Gastroesophageal sphincter (tissue), 4 donors: ENCODE data around the gene EEF2K. TPM values are rescaled to one million over a fixed set of nuclear protein-coding genes. Genes with fewer than 3 reads are reported as not detected.
"Not testable (repeated sequence)": the region's sequence is repeated elsewhere in the genome, so short reads cannot be mapped to it uniquely, and the experiment has no call there.

Experiments
- ATAC-seq: fragments of 150-250 bp; one replicate; pipeline ENCODE4 v1.9.1; 2016; ENCODE audit warnings: mild to moderate bottlenecking, moderate library complexity
- H3K27ac ChIP-seq, 4 donors: fragments of 200-600 bp; sonication (generic) in 3 of 4; 1 replicate in 3 of 4; 2 replicates in 1 of 4; pipeline ENCODE4 v1.5.1; 2016 to 2019
- H3K27me3 ChIP-seq: fragments of 200-600 bp; sonication (generic); one replicate; pipeline ENCODE4 v1.5.1; 2019
- H3K36me3 ChIP-seq, 2 donors: fragments of 200-600 bp; sonication (generic); one replicate each; pipeline ENCODE4 v1.5.1; 2019; ENCODE audit warnings: control low read depth in 1 of 2
- H3K4me1 ChIP-seq, 3 donors: fragments of 200-600 bp; sonication (generic); 1 replicate in 2 of 3; 2 replicates in 1 of 3; pipeline ENCODE4 v1.5.1; 2016 to 2019; ENCODE audit warnings: control low read depth in 2 of 3
- H3K4me3 ChIP-seq, 2 donors: fragments of 200-600 bp; sonication (generic); one replicate each; pipeline ENCODE4 v1.5.1; 2019; ENCODE audit warnings: mild to moderate bottlenecking in 1 of 2, moderate library complexity in 1 of 2
- H3K9me3 ChIP-seq, 3 donors: fragments of 200-600 bp; sonication (generic); one replicate each; pipeline ENCODE4 v1.5.1; 2017 to 2019; ENCODE audit warnings: control low read depth in 2 of 3
- CTCF ChIP-seq, 4 experiments: fragments of 200-600 bp in 2 of 4; fragments of 450-650 bp in 2 of 4; sonication (generic) in 1 of 4; IDR thresholded peaks; one replicate each; pipeline ENCODE4 v1.5.1; 2017 to 2019; ENCODE audit warnings: antibody characterized with exemption in 4 of 4, mild to moderate bottlenecking in 2 of 4, moderate library complexity in 2 of 4
- EP300 ChIP-seq: sonication (generic); formaldehyde crosslinking; IDR thresholded peaks from one replicate; pipeline ENCODE4 v1.6.1; 2017; ENCODE audit warnings: antibody characterized with exemption, mild to moderate bottlenecking
- POLR2A ChIP-seq, 2 donors: fragments of 450-650 bp; IDR thresholded peaks; one replicate each; pipeline ENCODE4 v1.6.1; 2017; ENCODE audit warnings: antibody characterized with exemption in 2 of 2, mild to moderate bottlenecking in 2 of 2, moderate library complexity in 1 of 2
- POLR2AphosphoS5 ChIP-seq: sonication (generic); formaldehyde crosslinking; IDR thresholded peaks from one replicate; pipeline ENCODE4 v1.6.1; 2017; ENCODE audit warnings: antibody characterized with exemption
- WGBS, 2 donors: methylation state at CpG; one replicate each; pipeline ENCODE4 v1.1.5; 2018; ENCODE audit warnings: low coverage in 1 of 2; 5-methylcytosine and 5-hydroxymethylcytosine counted together
- total RNA-seq, 4 donors: library from RNA; depleted of rRNA; stranded (reverse); fragments of >200 nt; gene quantifications; one replicate each; pipeline ENCODE4 v1.1.0, GENCODE V29; 2016

Gene EEF2K
- total RNA-seq, 4 donors from 2014 or later: 31.3 to 38.9 (median 34.8) TPM

- H3K27ac ChIP-seq: no peak overlapping the region
- no peak for ATAC-seq
- TF ChIP-seq POLR2AphosphoS5 (no peak), EP300 (no peak), POLR2A (IDR thresholded peaks at IDR 0.05) (no peak), CTCF (IDR thresholded peaks at IDR 0.05) (no peak)
- WGBS, 2 donors: 75 to 76% methylated on average over 1 to 5 of the region's 6 CpGs
- peaks cover 0 to 6% (median 0%) of the 10 kb centered on the region in 3 donors for H3K4me1 ChIP-seq
- no peaks in the 10 kb centered on the region for H3K36me3 ChIP-seq
- H3K4me3 ChIP-seq: no peak overlapping the region
- peaks cover 0 to 4% (median 0%) of the 10 kb centered on the region in 3 donors for H3K9me3 ChIP-seq
- peaks cover 54% of the 10 kb centered on the region for H3K27me3 ChIP-seq
Observed at GRCh38 chr16:22163806-22164205, 42.3 kb upstream of the EEF2K start.

GRCh38 chr16:22164482-22164881 lies 41.6 kb upstream of the EEF2K start:
- no peak for ATAC-seq
- 90 to 100% methylated on average over 1 to 3 of the region's 5 CpGs for WGBS, 2 donors

GRCh38 chr16:22165508-22166285 lies 40.4 kb upstream of the EEF2K start:
- Histone ChIP-seq H3K36me3 (no peaks in the 10 kb centered on the region), H3K4me3 (no peak overlapping the region), H3K27ac (no peak overlapping the region), H3K27me3 (peaks cover 46% of the 10 kb centered on the region), H3K9me3 (peaks cover 0 to 4% (median 0%) of the 10 kb centered on the region in 3 donors), H3K4me1 (peaks cover 0 to 6% (median 0%) of the 10 kb centered on the region in 3 donors)
- TF ChIP-seq CTCF (IDR thresholded peaks at IDR 0.05): no peak
- TF ChIP-seq POLR2AphosphoS5: no peak
- ATAC-seq: no peak
- WGBS, 2 donors: no CpG with 5 or more reads among the region's 16 CpGs

More at GRCh38 chr16:22164482-22164881, 41.6 kb upstream of the EEF2K start:
- no peaks in the 10 kb centered on the region for H3K36me3 ChIP-seq
- H3K27me3 ChIP-seq: peaks cover 51% of the 10 kb centered on the region
- H3K4me3 ChIP-seq: no peak overlapping the region
- H3K4me1 ChIP-seq: peaks cover 0 to 6% (median 0%) of the 10 kb centered on the region in 3 donors
- no peak overlapping the region for H3K27ac ChIP-seq
- no peak for TF ChIP-seq POLR2AphosphoS5
- no peak for TF ChIP-seq EP300
- TF ChIP-seq CTCF (IDR thresholded peaks at IDR 0.05): no peak
- no peak for TF ChIP-seq POLR2A (IDR thresholded peaks at IDR 0.05)
- peaks cover 0 to 4% (median 0%) of the 10 kb centered on the region in 3 donors for H3K9me3 ChIP-seq

GRCh38 chr16:22171953-22172352 lies 34.1 kb upstream of the EEF2K start:
- Histone ChIP-seq H3K9me3 (no peaks in the 10 kb centered on the region), H3K4me3 (no peak overlapping the region), H3K4me1 (no peaks in the 10 kb centered on the region), H3K36me3 (no peaks in the 10 kb centered on the region), H3K27me3 (no peaks in the 10 kb centered on the region), H3K27ac (no peak overlapping the region)
- ATAC-seq: no peak
- WGBS, 2 donors: no CpG with 5 or more reads among the region's 6 CpGs
- TF ChIP-seq POLR2A (IDR thresholded peaks at IDR 0.05) (no peak), EP300 (no peak), POLR2AphosphoS5 (no peak), CTCF (IDR thresholded peaks at IDR 0.05) (no peak)

- not testable (repeated sequence) for H3K4me3 ChIP-seq, H3K27ac ChIP-seq, H3K4me1 ChIP-seq, ATAC-seq, H3K36me3 ChIP-seq, H3K27me3 ChIP-seq, H3K9me3 ChIP-seq
- 80 to 86% methylated on average over 1 of the region's 1 CpG for WGBS, 2 donors
Observed at GRCh38 chr16:22172642-22173041, 33.4 kb upstream of the EEF2K start.
